ENCODE data around the gene IL36G. TPM values are rescaled to one million over a fixed set of nuclear protein-coding genes. Genes with fewer than 3 reads are reported as not detected.

Gene IL36G
- total RNA-seq, 5 donors from 2014 or later (not counting 1 experiment from before 2014, with no cell fraction given) = not detected

DNA sequence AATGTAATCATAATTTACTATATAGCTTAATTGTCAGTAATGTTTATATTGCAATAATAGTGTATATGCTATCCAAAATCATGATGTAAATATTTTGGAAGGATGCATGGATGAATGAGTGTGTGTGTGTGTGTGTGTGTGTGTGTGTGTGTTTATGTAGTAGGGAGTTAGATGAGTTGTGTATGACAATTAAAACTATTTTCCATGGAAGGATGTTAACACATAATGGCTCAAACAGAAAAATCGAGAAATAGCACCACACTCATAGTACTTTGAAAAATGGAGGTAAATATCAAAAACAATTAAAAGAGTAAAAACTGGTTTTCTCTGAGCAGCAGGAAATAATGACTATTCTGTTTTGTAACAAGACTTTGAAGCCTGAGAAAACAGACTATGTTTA is 19.3 kb downstream of the IL36G start:
- no CpG with 5 or more reads among the region's 1 CpG for WGBS (ENCODE audit: insufficient coverage)
- CTCF ChIA-PET = interaction anchor here in 1 of 2 donors (0.8 to 1.1 kb wide), 3 partner anchors 12 to 420 kb away, joined by 3 to 4 read pairs (median 3); no protein-coding TSS in a partner anchor
- no peak overlapping the region for H3K4me3 ChIP-seq (ENCODE audit: control insufficient read depth in 1 of 2, extremely low read depth in 1 of 2, low read length in 1 of 2)

GRCh38 chr2:113000436-113000835 is 22.6 kb downstream of the IL36G start:
- H3K36me3 ChIP-seq (ENCODE audit: control insufficient read depth in 2 of 2, extremely low read depth in 1 of 2, insufficient read depth in 1 of 2, low read length in 1 of 2) = no peaks in the 10 kb centered on the region
- DNase-seq (no peak), ATAC-seq (replicated peaks in 1 of 4) (no peak)
- no CpG with 5 or more reads among the region's 1 CpG for WGBS (ENCODE audit: insufficient coverage)
- Mint-ChIP-seq H3K9me3 (peaks cover 16 to 29% (median 17%) of the 10 kb centered on the region in 3 donors), H3K36me3 (peaks cover 12% of the 10 kb centered on the region), H3K4me3 (no peak overlapping the region), H3K27ac (peak overlapping the region in 1 of 2 donors; percentile 41), H3K27me3 (no peaks in the 10 kb centered on the region), H3K4me1 (peaks cover 21 to 37% (median 27%) of the 10 kb centered on the region in 3 donors)
- H3K27me3 ChIP-seq (replicated peaks in 1 of 2; ENCODE audit: control insufficient read depth in 2 of 2, extremely low read depth in 1 of 2, insufficient read depth in 2 of 2, low read length in 1 of 2) = no peaks in the 10 kb centered on the region
- H3K4me3 ChIP-seq (ENCODE audit: control insufficient read depth in 1 of 2, extremely low read depth in 1 of 2, low read length in 1 of 2) = no peak overlapping the region
- peaks cover 18 to 19% of the 10 kb centered on the region in 2 experiments for H3K4me1 ChIP-seq (ENCODE audit: control insufficient read depth in 1 of 2, extremely low read depth in 1 of 2, insufficient read depth in 2 of 2, low read length in 2 of 2)
- CTCF ChIA-PET = no interaction called here
- POLR2A ChIA-PET = no interaction called here
- H3K27ac ChIP-seq (ENCODE audit: low read length) = no peak overlapping the region
- H3K9me3 ChIP-seq = peaks cover 4% of the 10 kb centered on the region

More for the DNA sequence above, 19.3 kb downstream of the IL36G start:
- Histone ChIP-seq H3K36me3 (ENCODE audit: control insufficient read depth in 2 of 2, extremely low read depth in 1 of 2, insufficient read depth in 1 of 2, low read length in 1 of 2) (no peaks in the 10 kb centered on the region), H3K27ac (ENCODE audit: low read length) (peak overlapping the region; percentile 83), H3K4me1 (ENCODE audit: control insufficient read depth in 1 of 2, extremely low read depth in 1 of 2, insufficient read depth in 2 of 2, low read length in 2 of 2) (peaks cover 28 to 30% of the 10 kb centered on the region in 2 experiments), H3K27me3 (replicated peaks in 1 of 2; ENCODE audit: control insufficient read depth in 2 of 2, extremely low read depth in 1 of 2, insufficient read depth in 2 of 2, low read length in 1 of 2) (no peaks in the 10 kb centered on the region), H3K9me3 (peaks cover 6% of the 10 kb centered on the region)
- ATAC-seq (replicated peaks in 1 of 4) = no peak
- POLR2A ChIA-PET = interaction anchor here in 1 of 2 donors (0.7 kb wide), 1 partner anchor 37 kb away, joined by 3 read pairs; no protein-coding TSS in a partner anchor
- DNase-seq = peak in 1 of 35 experiments; percentile 14
- Mint-ChIP-seq H3K4me3 (peak overlapping the region; percentile 58 to 70 (median 64)), H3K27me3 (no peaks in the 10 kb centered on the region), H3K9me3 (peaks cover 23 to 36% (median 24%) of the 10 kb centered on the region in 3 donors), H3K4me1 (peaks cover 45 to 50% (median 47%) of the 10 kb centered on the region in 3 donors), H3K36me3 (peaks cover 14% of the 10 kb centered on the region), H3K27ac (peak overlapping the region; percentile 91 to 97)

DNA sequence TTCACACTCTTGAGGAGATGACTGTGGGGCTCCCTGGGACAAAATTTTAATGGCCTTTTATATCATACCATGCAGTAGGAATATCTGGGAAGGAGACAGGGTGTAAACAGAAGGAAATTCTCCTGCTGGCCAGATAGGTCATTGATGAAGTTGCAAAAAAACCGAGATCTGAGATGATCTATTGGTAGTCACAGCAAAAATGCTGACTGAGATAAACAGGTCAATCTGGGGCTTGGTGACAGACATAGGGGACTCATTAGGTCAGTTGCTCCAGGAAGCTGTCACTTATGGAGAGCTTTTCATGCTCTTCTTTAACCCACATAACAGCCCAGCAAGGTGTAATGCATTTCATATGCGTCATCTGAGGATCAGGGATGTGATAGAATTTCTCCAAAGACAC is 24.9 kb downstream of the IL36G start:
- no peak overlapping the region for H3K4me3 ChIP-seq (ENCODE audit: control insufficient read depth in 1 of 2, extremely low read depth in 1 of 2, low read length in 1 of 2)
- Mint-ChIP-seq H3K4me1 (peaks cover 2 to 14% (median 7%) of the 10 kb centered on the region in 3 donors), H3K9me3 (peaks cover 16 to 29% (median 17%) of the 10 kb centered on the region in 3 donors), H3K27me3 (no peaks in the 10 kb centered on the region), H3K36me3 (peaks cover 12% of the 10 kb centered on the region), H3K4me3 (no peak overlapping the region), H3K27ac (no peak overlapping the region)
- ATAC-seq (replicated peaks in 1 of 4) = no peak
- peaks cover 4% of the 10 kb centered on the region for H3K9me3 ChIP-seq
- ChIA-PET POLR2A (no interaction called here), CTCF (no interaction called here)
- H3K27me3 ChIP-seq (replicated peaks in 1 of 2; ENCODE audit: control insufficient read depth in 2 of 2, extremely low read depth in 1 of 2, insufficient read depth in 2 of 2, low read length in 1 of 2) = no peaks in the 10 kb centered on the region
- no peaks in the 10 kb centered on the region for H3K36me3 ChIP-seq (ENCODE audit: control insufficient read depth in 2 of 2, extremely low read depth in 1 of 2, insufficient read depth in 1 of 2, low read length in 1 of 2)
- DNase-seq = no peak
- WGBS (ENCODE audit: insufficient coverage) = 63% methylated on average over 1 of the region's 2 CpGs
- no peak overlapping the region for H3K27ac ChIP-seq (ENCODE audit: low read length)
- H3K4me1 ChIP-seq (ENCODE audit: control insufficient read depth in 1 of 2, extremely low read depth in 1 of 2, insufficient read depth in 2 of 2, low read length in 2 of 2) = peaks cover under 1 to 5% of the 10 kb centered on the region in 2 experiments

DNA sequence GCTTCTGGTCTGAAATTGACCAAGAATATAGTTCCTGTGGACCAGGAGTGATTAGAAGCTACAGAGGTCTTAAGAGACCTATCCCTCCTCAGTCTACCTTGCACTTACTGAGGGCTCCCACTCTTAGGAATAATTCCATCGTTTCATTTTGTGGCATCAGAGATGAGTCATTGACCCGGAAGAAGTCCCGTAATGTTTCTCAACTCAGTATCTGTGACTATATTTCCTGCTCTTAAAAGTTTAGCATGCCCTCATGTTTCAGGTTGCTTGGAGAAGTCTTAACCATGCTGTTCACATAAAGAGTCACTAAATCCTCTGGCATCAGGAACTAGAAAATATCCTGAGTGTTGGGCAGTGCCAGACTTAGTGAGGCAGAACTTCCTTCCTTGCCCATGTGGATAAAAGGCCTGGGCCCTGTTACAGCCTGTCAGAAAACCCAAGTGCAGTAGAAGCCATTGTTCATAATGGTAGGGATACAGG is 27.3 kb downstream of the IL36G start, which contains the start of gene IL36A:
TSS of gene IL36A (plus strand) at position 430 of the 480 bp plus-strand sequence. CDS start 413 bp downstream, outside the sequence.
- H3K27me3 ChIP-seq (replicated peaks in 1 of 2; ENCODE audit: control insufficient read depth in 2 of 2, extremely low read depth in 1 of 2, insufficient read depth in 2 of 2, low read length in 1 of 2) = no peaks in the 10 kb centered on the region
- H3K9me3 ChIP-seq = peaks cover 4% of the 10 kb centered on the region
- H3K27ac ChIP-seq (ENCODE audit: low read length) = no peak within 1 kb of the TSS
- Mint-ChIP-seq H3K4me3 (no peak within 1 kb of the TSS), H3K9me3 (peaks cover 8 to 18% (median 15%) of the 10 kb centered on the region in 3 donors), H3K27ac (no peak within 1 kb of the TSS), H3K36me3 (peaks cover 12% of the 10 kb centered on the region), H3K27me3 (no peaks in the 10 kb centered on the region), H3K4me1 (peaks cover 2 to 6% (median 6%) of the 10 kb centered on the region in 3 donors)
- H3K36me3 ChIP-seq (ENCODE audit: control insufficient read depth in 2 of 2, extremely low read depth in 1 of 2, insufficient read depth in 1 of 2, low read length in 1 of 2) = no peaks in the 10 kb centered on the region
- H3K4me3 ChIP-seq (ENCODE audit: control insufficient read depth in 1 of 2, extremely low read depth in 1 of 2, low read length in 1 of 2) = no peak within 1 kb of the TSS
- CTCF ChIA-PET = no interaction called here
- H3K4me1 ChIP-seq (ENCODE audit: control insufficient read depth in 1 of 2, extremely low read depth in 1 of 2, insufficient read depth in 2 of 2, low read length in 2 of 2) = peaks cover 0 to 4% of the 10 kb centered on the region in 2 experiments
- no peak for DNase-seq
- 83% methylated on average over 3 of the region's 3 CpGs for WGBS (ENCODE audit: insufficient coverage)
- no peak for ATAC-seq (replicated peaks in 1 of 4)
- POLR2A ChIA-PET = no interaction called here

DNA sequence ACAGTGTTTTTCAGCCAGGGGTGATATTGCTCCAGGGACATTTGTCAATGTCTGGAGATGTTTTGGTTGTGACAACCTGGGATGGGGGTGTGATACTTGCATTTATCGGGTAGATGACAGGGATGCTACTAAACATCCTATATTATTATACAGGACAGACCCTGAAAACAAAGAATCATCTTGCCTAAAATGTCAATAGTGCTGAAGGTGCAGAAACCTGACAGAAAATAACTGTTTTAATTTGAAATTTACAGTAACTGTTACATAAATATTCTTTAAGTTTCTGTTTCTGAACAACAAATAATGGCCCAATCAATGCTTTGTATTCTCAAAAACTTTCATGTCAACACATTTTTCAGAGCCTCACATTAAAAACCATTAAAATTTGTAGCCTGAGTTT is 29.4 kb downstream of the IL36G start:
- DNase-seq = no peak
- Mint-ChIP-seq H3K36me3 (no peaks in the 10 kb centered on the region), H3K27me3 (no peaks in the 10 kb centered on the region), H3K4me1 (peaks cover 6 to 14% (median 6%) of the 10 kb centered on the region in 3 donors), H3K4me3 (no peak overlapping the region), H3K27ac (no peak overlapping the region), H3K9me3 (no peaks in the 10 kb centered on the region)
- H3K4me3 ChIP-seq (ENCODE audit: control insufficient read depth in 1 of 2, extremely low read depth in 1 of 2, low read length in 1 of 2) = no peak overlapping the region
- H3K27ac ChIP-seq (ENCODE audit: low read length) = no peak overlapping the region
- ChIA-PET CTCF (no interaction called here), POLR2A (no interaction called here)
- no peak for ATAC-seq (replicated peaks in 1 of 4)
- no peaks in the 10 kb centered on the region for H3K9me3 ChIP-seq
- no peaks in the 10 kb centered on the region for H3K27me3 ChIP-seq (replicated peaks in 1 of 2; ENCODE audit: control insufficient read depth in 2 of 2, extremely low read depth in 1 of 2, insufficient read depth in 2 of 2, low read length in 1 of 2)
- H3K4me1 ChIP-seq (ENCODE audit: control insufficient read depth in 1 of 2, extremely low read depth in 1 of 2, insufficient read depth in 2 of 2, low read length in 2 of 2) = peaks cover 0 to 4% of the 10 kb centered on the region in 2 experiments
- H3K36me3 ChIP-seq (ENCODE audit: control insufficient read depth in 2 of 2, extremely low read depth in 1 of 2, insufficient read depth in 1 of 2, low read length in 1 of 2) = no peaks in the 10 kb centered on the region
- no CpG with 5 or more reads among the region's 1 CpG for WGBS (ENCODE audit: insufficient coverage)

DNA sequence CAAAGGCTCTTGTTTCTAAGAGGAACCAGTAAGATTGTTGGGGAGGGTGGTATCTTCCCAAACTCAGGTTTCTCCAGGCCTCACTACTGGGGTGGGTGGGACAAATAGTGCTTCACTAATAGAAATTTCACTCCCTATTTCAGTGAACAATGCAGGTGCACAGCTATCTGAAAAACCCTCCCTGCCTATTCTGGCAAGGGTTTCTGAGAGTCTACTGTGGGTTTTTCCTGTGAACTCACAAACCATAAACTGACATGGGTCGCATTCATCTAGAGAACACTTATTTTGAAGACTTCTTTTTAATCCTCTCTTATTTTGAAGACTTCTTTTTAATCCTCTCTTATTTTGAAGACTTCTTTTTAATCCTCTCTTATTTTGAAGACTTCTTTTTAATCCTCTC is 31.8 kb downstream of the IL36G start:
- no peaks in the 10 kb centered on the region for H3K36me3 ChIP-seq (ENCODE audit: control insufficient read depth in 2 of 2, extremely low read depth in 1 of 2, insufficient read depth in 1 of 2, low read length in 1 of 2)
- no peaks in the 10 kb centered on the region for H3K9me3 ChIP-seq
- ChIA-PET CTCF (no interaction called here), POLR2A (no interaction called here)
- DNase-seq (peak in 1 of 35 experiments; percentile 8), ATAC-seq (replicated peaks in 1 of 4) (no peak)
- no peak overlapping the region for H3K4me3 Mint-ChIP-seq
- H3K4me3 ChIP-seq (ENCODE audit: control insufficient read depth in 1 of 2, extremely low read depth in 1 of 2, low read length in 1 of 2) = no peak overlapping the region
- H3K27me3 ChIP-seq (replicated peaks in 1 of 2; ENCODE audit: control insufficient read depth in 2 of 2, extremely low read depth in 1 of 2, insufficient read depth in 2 of 2, low read length in 1 of 2) = peaks cover 0 to 2% of the 10 kb centered on the region in 2 experiments
- no peak overlapping the region for H3K27ac ChIP-seq (ENCODE audit: low read length)
- H3K27me3 Mint-ChIP-seq = no peaks in the 10 kb centered on the region
- whole genome bisulfite sequencing (ENCODE audit: insufficient coverage) = no CpG with 5 or more reads among the region's 1 CpG
- H3K4me1 Mint-ChIP-seq = peaks cover 6 to 14% (median 6%) of the 10 kb centered on the region in 3 donors
- H3K27ac Mint-ChIP-seq = peak overlapping the region in 1 of 2 donors; percentile 22
- H3K4me1 ChIP-seq (ENCODE audit: control insufficient read depth in 1 of 2, extremely low read depth in 1 of 2, insufficient read depth in 2 of 2, low read length in 2 of 2) = peaks cover 0 to 4% of the 10 kb centered on the region in 2 experiments
- H3K9me3 Mint-ChIP-seq = no peaks in the 10 kb centered on the region
- H3K36me3 Mint-ChIP-seq = no peaks in the 10 kb centered on the region

Data from T-cell (primary cell).